Glomerular visceral epithelial cell (primary cell): Measurements from ENCODE around the gene PHF5A.

Experiments
- DNase-seq: peaks from one replicate; pipeline ENCODE4 v3.0.0-alpha.2; 2016; ENCODE audit errors: extremely low spot score

PHF5A gene

DNA sequence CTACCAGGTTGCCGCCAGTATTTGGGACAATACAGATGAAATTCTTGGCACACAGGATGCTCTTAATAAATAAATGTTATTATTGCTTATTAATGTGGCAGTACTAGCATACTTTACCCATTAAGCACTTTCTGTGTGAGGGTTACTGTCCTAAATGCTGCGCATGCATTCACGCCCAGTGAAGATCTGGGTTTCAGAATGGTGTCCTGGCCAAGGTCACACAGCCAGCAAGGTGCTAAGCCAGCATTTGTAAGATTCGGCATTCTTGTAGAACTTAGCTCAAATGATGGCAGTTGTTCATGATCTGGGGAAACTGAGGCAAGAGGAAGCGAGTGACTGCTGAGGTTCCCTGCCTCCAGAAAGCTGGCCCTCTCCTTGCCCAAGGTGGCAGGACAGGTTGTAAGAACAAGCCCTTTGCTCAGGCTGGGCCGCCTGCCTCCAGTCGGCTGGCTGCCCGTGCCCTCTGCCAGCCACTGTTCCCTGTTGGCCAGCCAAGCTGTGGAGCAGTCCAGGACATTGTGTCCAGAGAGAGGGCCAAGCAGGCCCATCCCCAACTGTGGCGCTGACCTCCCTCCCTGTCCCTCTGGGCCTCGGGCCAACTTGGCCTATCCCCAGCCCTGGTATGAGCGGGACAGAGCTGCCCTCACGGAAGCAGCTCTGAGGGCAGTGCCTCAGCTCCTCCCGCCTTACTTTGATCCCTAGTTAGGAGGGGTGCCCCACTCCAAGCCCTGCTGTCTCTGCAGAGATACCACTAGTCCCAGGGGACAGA lies 50.7 kb downstream of the PHF5A start:
- DNase-seq: peak; percentile 51

DNA sequence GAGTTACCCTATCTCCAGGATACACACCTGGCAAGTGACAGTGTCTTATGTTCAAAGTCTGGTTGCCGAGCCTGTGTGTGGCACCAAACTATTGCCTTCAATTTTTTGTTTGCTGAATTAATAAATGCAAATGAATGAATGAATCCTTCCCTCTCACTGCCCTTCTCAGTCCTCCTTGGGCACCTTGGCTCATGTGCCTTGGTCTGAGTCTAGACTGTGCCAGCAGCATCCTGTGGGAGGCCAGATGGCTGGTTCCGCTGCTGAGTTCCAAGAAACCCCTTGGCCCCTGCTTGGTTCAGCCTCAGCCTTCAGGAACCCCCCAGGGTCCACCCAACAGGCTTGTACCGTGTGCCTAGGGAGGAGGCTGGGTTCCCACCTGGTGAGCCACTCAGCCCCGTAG lies 52.9 kb downstream of the PHF5A start:
- DNase-seq: no peak

DNA sequence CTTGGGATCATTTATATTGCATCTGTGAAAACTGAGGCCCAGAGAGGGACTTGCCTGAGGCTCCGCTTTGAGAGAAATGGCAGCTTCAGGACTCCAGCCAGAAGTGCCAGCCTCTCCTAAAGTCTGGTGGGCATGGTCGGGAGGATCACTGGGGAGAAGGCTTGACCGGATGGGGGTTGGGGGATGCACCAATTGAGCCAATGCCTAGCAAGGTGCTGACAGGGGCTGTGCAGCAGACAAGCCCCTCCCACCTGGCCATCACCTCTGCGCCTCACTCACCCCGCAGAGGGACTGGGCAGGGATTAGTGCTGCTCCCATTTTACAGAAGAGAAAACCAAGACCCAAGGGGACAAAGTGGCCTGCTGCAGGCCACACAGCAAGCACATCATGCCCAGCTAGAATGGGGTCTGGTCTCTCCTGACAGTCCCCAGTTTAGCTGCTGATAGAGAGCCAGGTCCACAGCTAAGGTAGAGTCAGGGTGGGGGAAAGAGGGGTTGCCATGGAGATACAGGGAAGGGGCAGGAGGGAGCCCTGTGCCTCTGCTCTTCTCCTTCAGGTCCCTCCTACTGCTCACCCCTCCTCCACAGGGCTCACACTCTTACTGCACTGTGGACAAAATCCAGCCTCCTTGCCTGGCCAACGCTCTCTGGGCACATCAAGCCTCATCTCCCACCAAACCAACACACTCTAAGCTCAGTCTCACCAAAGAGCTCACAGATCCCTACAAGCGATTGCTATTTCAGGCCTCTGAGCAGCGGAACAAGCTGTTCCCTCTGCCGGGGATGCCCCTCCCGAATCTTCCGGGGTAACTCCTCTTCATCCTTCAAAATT lies 57.3 kb downstream of the PHF5A start:
- DNase-seq: no peak

DNA sequence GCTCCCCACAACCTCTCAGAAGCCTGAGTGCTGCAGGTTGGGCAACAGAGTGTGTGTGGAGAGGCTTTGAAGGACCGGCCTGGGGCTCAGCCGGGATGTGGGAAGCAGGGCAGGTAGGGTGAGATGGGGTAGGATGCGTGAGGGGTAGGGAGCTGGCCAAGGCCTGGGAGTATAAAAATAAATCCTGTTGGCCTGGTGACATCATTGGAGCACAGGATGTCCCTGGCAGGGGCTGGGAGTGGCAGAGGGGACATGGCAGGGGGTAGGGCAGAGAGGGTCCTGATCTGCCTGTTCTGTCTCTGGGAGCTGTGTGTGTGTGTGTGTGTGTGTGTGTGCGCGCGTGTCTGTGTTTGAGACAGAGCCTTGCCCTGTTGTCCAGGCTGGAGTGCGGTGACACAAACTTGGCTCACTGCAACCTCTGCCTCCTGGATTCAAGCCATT lies 58.2 kb downstream of the PHF5A start:
- DNase-seq: no peak
